Measurements from ENCODE around the gene ELOVL2.

Gene ELOVL2

GRCh38 chr6:11083956-11084355 lies 39.9 kb upstream of the ELOVL2 start:
- H3K4me3 ChIP-seq (ENCODE audit: low read depth, low read length): no peak overlapping the region
- no peak for TF ChIP-seq CTCF (conservative IDR thresholded peaks at IDR 0.05; ENCODE audit: low read depth, low read length)
- DNase-seq (ENCODE audit: low read depth): no peak

GRCh38 chr6:11083491-11083890 lies 39.4 kb upstream of the ELOVL2 start:
- DNase-seq (ENCODE audit: low read depth): peak; percentile 38
- H3K4me3 ChIP-seq (ENCODE audit: low read depth, low read length): no peak overlapping the region
- no peak for TF ChIP-seq CTCF (conservative IDR thresholded peaks at IDR 0.05; ENCODE audit: low read depth, low read length)

GRCh38 chr6:11080296-11080695 lies 36.2 kb upstream of the ELOVL2 start:
- no peak overlapping the region for H3K4me3 ChIP-seq (ENCODE audit: low read depth, low read length)
- TF ChIP-seq CTCF (conservative IDR thresholded peaks at IDR 0.05; ENCODE audit: low read depth, low read length): no peak
- no peak for DNase-seq (ENCODE audit: low read depth)

- TF ChIP-seq CTCF (conservative IDR thresholded peaks at IDR 0.05; ENCODE audit: low read depth, low read length): no peak
- DNase-seq (ENCODE audit: low read depth): no peak
- no peak overlapping the region for H3K4me3 ChIP-seq (ENCODE audit: low read depth, low read length)
Measured at GRCh38 chr6:11078266-11078665, 34.2 kb upstream of the ELOVL2 start.

GRCh38 chr6:11076540-11076939 lies 32.4 kb upstream of the ELOVL2 start:
- TF ChIP-seq CTCF (conservative IDR thresholded peaks at IDR 0.05; ENCODE audit: low read depth, low read length): no peak
- H3K4me3 ChIP-seq (ENCODE audit: low read depth, low read length): no peak overlapping the region
- DNase-seq (ENCODE audit: low read depth): no peak

- no peak overlapping the region for H3K4me3 ChIP-seq (ENCODE audit: low read depth, low read length)
- TF ChIP-seq CTCF (conservative IDR thresholded peaks at IDR 0.05; ENCODE audit: low read depth, low read length): no peak
- no peak for DNase-seq (ENCODE audit: low read depth)
Measured at GRCh38 chr6:11072101-11072500, 28.0 kb upstream of the ELOVL2 start.

GRCh38 chr6:11069760-11070159 lies 25.7 kb upstream of the ELOVL2 start:
- no peak for TF ChIP-seq CTCF (conservative IDR thresholded peaks at IDR 0.05; ENCODE audit: low read depth, low read length)
- DNase-seq (ENCODE audit: low read depth): no peak
- H3K4me3 ChIP-seq (ENCODE audit: low read depth, low read length): no peak overlapping the region

All from choroid plexus epithelial cell (primary cell).